SK-N-SH treated with all-trans-retinoic acid at 6 μM for 48 hours (cell line): ENCODE results near the gene CD83.

ENCODE experiments used
- ATAC-seq: fragments of 200-7000 bp; cut with Tn5 transposase; 3 replicates; pipeline ENCODE4 v1.9.1; 2020; ENCODE audit warnings: mild to moderate bottlenecking, moderate library complexity
- ARNTL ChIP-seq: fragments of 450-650 bp; formaldehyde crosslinking; IDR thresholded peaks from 2 replicates; pipeline ENCODE4 v1.5.0; 2020; ENCODE audit warnings: low read depth, mild to moderate bottlenecking, moderate library complexity, borderline replicate concordance
- BACH2 ChIP-seq: fragments of 250-450 bp; sonication (Bioruptor Pico); IDR thresholded peaks from 2 replicates; pipeline ENCODE4 v1.9.0; 2021; ENCODE audit warnings: mild to moderate bottlenecking, borderline replicate concordance
- CSDC2 ChIP-seq: fragments of 250-450 bp; sonication (Bioruptor Pico); IDR thresholded peaks from 2 replicates; pipeline ENCODE4 v1.5.0; 2020; ENCODE audit warnings: mild to moderate bottlenecking, moderate library complexity
- ESRRG ChIP-seq: fragments of 250-450 bp; sonication (Bioruptor Pico); IDR thresholded peaks from 2 replicates; pipeline ENCODE4 v1.6.1; 2021; ENCODE audit warnings: mild to moderate bottlenecking
- GLIS3 ChIP-seq: fragments of 250-450 bp; sonication (Bioruptor Pico); IDR thresholded peaks from 2 replicates; pipeline ENCODE4 v1.5.0; 2020; ENCODE audit warnings: mild to moderate bottlenecking, moderate library complexity
- ISL1 ChIP-seq: fragments of 250-450 bp; sonication (Bioruptor Pico); IDR thresholded peaks from 2 replicates; pipeline ENCODE4 v2.1.2; 2022; ENCODE audit warnings: mild to moderate bottlenecking, moderate library complexity
- OSR1 ChIP-seq: fragments of 250-450 bp; sonication (Bioruptor Pico); IDR thresholded peaks from 2 replicates; pipeline ENCODE4 v1.8.0; 2022; ENCODE audit warnings: moderate library complexity, mild to moderate bottlenecking, inconsistent platforms
- PPARA ChIP-seq: fragments of 250-450 bp; sonication (Bioruptor Pico); IDR thresholded peaks from 2 replicates; pipeline ENCODE4 v1.5.0; 2020; ENCODE audit warnings: mild to moderate bottlenecking, borderline replicate concordance
- RARB ChIP-seq: fragments of 250-450 bp; sonication (Bioruptor Pico); IDR thresholded peaks from 2 replicates; pipeline ENCODE4 v1.8.0; 2021; ENCODE audit warnings: mild to moderate bottlenecking, moderate library complexity
- SNAI2 ChIP-seq: fragments of 250-450 bp; sonication (Bioruptor Pico); IDR thresholded peaks from 2 replicates; pipeline ENCODE4 v1.5.0; 2020; ENCODE audit warnings: mild to moderate bottlenecking, moderate library complexity
- TCF4 ChIP-seq: fragments of 250-450 bp; sonication (Bioruptor Pico); IDR thresholded peaks from 2 replicates; pipeline ENCODE4 v1.8.0; 2021; ENCODE audit warnings: mild to moderate bottlenecking, moderate library complexity, borderline replicate concordance
- TOX ChIP-seq: fragments of 250-450 bp; sonication (Bioruptor Pico); IDR thresholded peaks from 2 replicates; pipeline ENCODE4 v1.8.0; 2021; ENCODE audit warnings: mild to moderate bottlenecking, moderate library complexity, borderline replicate concordance
- ZFP3 ChIP-seq: fragments of 250-450 bp; sonication (Bioruptor Pico); IDR thresholded peaks from 2 replicates; pipeline ENCODE4 v1.5.0; 2020; ENCODE audit warnings: mild to moderate bottlenecking, moderate library complexity
- ZNF565 ChIP-seq: fragments of 450-650 bp; formaldehyde crosslinking; conservative IDR thresholded peaks from 2 replicates; pipeline ENCODE4 v1.5.0; 2020; ENCODE audit warnings: low read depth, mild to moderate bottlenecking, moderate library complexity
- ZNF70 ChIP-seq: fragments of 450-650 bp; formaldehyde crosslinking; IDR thresholded peaks from 2 replicates; pipeline ENCODE4 v1.5.0; 2020; ENCODE audit warnings: mild to moderate bottlenecking, moderate library complexity
- ZNF8 ChIP-seq: fragments of 450-650 bp; formaldehyde crosslinking; IDR thresholded peaks from 2 replicates; pipeline ENCODE4 v1.5.0; 2020; ENCODE audit warnings: mild to moderate bottlenecking, moderate library complexity
- TF ChIP-seq, protein P1 (sequence below): fragments of 250-450 bp; sonication (Bioruptor Pico); IDR thresholded peaks from 2 replicates; pipeline ENCODE4 v1.8.0; 2020; ENCODE audit warnings: mild to moderate bottlenecking, moderate library complexity, borderline replicate concordance
- TF ChIP-seq, protein P2 (sequence below): fragments of 250-450 bp; sonication (Bioruptor Pico); IDR thresholded peaks from 2 replicates; pipeline ENCODE4 v1.8.0; 2021; ENCODE audit warnings: low read depth, mild to moderate bottlenecking, moderate library complexity, borderline replicate concordance
- TF ChIP-seq, protein P3 (sequence below): fragments of 250-450 bp; sonication (Bioruptor Pico); IDR thresholded peaks from 2 replicates; pipeline ENCODE4 v1.5.1; 2020; ENCODE audit warnings: low read depth, mild to moderate bottlenecking, moderate library complexity
- TF ChIP-seq, protein P4 (sequence below): fragments of 250-450 bp; sonication (Bioruptor Pico); IDR thresholded peaks from 2 replicates; pipeline ENCODE4 v1.5.0; 2020; ENCODE audit warnings: mild to moderate bottlenecking, moderate library complexity
- TF ChIP-seq, protein P5 (sequence below): fragments of 250-450 bp; sonication (Bioruptor Pico); IDR thresholded peaks from 2 replicates; pipeline ENCODE4 v1.5.1; 2021; ENCODE audit warnings: mild to moderate bottlenecking, moderate library complexity

Gene CD83

DNA sequence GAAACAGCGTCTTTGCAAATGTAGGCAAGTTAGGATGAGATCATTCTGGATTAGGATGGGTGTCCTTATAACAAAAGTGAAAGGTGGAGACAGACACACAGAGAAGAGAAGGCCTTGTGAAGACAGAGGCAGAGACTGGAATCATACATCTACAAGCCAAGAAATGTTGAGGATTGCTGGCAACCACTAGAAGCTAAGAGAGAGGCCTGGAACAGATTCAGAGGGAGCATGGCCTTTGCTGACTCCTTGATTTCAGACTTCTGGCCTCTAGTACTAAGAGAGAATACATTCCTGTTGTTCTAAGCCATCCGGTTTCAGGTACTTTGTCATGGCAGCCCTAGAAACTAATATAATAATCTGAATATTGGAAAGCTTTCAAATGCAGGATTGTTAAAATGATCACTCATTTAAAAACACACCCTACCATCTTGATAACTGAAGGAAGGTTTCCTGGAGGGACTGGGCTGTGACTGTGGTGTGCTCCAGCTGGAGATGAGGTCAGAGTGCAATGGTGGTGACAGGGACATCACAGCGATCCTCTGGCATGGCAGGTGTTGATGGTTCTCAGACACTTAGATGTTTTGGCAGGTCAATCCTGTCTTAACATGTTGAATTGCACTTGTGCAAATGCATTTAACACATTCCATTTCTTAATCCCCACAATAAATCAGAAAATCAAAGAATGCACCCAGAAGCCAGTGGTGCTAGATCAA lies 25.1 kb downstream of the CD83 start:
- ATAC-seq, result no peak
- TF ChIP-seq, protein P1, sequence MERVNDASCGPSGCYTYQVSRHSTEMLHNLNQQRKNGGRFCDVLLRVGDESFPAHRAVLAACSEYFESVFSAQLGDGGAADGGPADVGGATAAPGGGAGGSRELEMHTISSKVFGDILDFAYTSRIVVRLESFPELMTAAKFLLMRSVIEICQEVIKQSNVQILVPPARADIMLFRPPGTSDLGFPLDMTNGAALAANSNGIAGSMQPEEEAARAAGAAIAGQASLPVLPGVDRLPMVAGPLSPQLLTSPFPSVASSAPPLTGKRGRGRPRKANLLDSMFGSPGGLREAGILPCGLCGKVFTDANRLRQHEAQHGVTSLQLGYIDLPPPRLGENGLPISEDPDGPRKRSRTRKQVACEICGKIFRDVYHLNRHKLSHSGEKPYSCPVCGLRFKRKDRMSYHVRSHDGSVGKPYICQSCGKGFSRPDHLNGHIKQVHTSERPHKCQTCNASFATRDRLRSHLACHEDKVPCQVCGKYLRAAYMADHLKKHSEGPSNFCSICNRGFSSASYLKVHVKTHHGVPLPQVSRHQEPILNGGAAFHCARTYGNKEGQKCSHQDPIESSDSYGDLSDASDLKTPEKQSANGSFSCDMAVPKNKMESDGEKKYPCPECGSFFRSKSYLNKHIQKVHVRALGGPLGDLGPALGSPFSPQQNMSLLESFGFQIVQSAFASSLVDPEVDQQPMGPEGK, result no peak
- TF ChIP-seq RARB (CRISPR knock-in tag), result no peak
- no peak for TF ChIP-seq ZFP3
- TF ChIP-seq PPARA (CRISPR knock-in tag), result no peak
- TF ChIP-seq CSDC2 (CRISPR knock-in tag), result no peak
- TF ChIP-seq ZNF70 (CRISPR knock-in tag), result no peak
- TF ChIP-seq, protein P2, sequence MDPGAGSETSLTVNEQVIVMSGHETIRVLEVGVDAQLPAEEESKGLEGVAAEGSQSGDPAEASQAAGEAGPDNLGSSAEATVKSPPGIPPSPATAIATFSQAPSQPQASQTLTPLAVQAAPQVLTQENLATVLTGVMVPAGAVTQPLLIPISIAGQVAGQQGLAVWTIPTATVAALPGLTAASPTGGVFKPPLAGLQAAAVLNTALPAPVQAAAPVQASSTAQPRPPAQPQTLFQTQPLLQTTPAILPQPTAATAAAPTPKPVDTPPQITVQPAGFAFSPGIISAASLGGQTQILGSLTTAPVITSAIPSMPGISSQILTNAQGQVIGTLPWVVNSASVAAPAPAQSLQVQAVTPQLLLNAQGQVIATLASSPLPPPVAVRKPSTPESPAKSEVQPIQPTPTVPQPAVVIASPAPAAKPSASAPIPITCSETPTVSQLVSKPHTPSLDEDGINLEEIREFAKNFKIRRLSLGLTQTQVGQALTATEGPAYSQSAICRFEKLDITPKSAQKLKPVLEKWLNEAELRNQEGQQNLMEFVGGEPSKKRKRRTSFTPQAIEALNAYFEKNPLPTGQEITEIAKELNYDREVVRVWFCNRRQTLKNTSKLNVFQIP (CRISPR knock-in tag), result no peak
- TF ChIP-seq ESRRG (CRISPR knock-in tag), result no peak
- TF ChIP-seq SNAI2 (CRISPR knock-in tag), result no peak
- no peak for TF ChIP-seq ARNTL (CRISPR knock-in tag)
- TF ChIP-seq GLIS3 (CRISPR knock-in tag), result no peak
- no peak for TF ChIP-seq ISL1 (CRISPR knock-in tag)
- no peak for TF ChIP-seq ZNF8 (CRISPR knock-in tag)
- no peak for TF ChIP-seq ZNF565
- TF ChIP-seq, protein P3, sequence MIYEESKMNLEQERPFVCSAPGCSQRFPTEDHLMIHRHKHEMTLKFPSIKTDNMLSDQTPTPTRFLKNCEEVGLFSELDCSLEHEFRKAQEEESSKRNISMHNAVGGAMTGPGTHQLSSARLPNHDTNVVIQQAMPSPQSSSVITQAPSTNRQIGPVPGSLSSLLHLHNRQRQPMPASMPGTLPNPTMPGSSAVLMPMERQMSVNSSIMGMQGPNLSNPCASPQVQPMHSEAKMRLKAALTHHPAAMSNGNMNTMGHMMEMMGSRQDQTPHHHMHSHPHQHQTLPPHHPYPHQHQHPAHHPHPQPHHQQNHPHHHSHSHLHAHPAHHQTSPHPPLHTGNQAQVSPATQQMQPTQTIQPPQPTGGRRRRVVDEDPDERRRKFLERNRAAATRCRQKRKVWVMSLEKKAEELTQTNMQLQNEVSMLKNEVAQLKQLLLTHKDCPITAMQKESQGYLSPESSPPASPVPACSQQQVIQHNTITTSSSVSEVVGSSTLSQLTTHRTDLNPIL (CRISPR knock-in tag), result no peak

DNA sequence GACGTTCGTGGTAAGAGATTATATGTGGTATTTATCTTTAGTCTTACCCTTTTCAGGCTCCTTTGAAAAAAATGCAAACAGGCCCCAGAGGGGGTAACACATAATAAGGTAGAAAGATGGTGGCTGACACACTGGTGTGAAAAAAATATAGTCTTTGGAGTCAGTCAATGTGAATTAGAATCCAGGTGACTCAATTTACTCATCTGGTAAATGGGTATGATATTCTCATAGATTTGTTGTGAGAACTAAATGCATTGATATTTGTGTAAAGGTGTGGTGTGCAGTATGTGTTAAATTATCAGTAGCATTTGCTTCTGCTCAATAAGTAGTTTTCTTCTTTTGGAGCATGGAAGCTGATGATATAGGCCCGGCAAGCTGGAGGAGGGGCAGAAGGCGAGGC lies 25.7 kb downstream of the CD83 start:
- TF ChIP-seq CSDC2 (CRISPR knock-in tag), result no peak
- TF ChIP-seq, protein P1, result no peak
- TF ChIP-seq, protein P4, sequence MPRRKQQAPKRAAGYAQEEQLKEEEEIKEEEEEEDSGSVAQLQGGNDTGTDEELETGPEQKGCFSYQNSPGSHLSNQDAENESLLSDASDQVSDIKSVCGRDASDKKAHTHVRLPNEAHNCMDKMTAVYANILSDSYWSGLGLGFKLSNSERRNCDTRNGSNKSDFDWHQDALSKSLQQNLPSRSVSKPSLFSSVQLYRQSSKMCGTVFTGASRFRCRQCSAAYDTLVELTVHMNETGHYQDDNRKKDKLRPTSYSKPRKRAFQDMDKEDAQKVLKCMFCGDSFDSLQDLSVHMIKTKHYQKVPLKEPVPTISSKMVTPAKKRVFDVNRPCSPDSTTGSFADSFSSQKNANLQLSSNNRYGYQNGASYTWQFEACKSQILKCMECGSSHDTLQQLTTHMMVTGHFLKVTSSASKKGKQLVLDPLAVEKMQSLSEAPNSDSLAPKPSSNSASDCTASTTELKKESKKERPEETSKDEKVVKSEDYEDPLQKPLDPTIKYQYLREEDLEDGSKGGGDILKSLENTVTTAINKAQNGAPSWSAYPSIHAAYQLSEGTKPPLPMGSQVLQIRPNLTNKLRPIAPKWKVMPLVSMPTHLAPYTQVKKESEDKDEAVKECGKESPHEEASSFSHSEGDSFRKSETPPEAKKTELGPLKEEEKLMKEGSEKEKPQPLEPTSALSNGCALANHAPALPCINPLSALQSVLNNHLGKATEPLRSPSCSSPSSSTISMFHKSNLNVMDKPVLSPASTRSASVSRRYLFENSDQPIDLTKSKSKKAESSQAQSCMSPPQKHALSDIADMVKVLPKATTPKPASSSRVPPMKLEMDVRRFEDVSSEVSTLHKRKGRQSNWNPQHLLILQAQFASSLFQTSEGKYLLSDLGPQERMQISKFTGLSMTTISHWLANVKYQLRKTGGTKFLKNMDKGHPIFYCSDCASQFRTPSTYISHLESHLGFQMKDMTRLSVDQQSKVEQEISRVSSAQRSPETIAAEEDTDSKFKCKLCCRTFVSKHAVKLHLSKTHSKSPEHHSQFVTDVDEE (CRISPR knock-in tag), result no peak
- TF ChIP-seq, protein P5, sequence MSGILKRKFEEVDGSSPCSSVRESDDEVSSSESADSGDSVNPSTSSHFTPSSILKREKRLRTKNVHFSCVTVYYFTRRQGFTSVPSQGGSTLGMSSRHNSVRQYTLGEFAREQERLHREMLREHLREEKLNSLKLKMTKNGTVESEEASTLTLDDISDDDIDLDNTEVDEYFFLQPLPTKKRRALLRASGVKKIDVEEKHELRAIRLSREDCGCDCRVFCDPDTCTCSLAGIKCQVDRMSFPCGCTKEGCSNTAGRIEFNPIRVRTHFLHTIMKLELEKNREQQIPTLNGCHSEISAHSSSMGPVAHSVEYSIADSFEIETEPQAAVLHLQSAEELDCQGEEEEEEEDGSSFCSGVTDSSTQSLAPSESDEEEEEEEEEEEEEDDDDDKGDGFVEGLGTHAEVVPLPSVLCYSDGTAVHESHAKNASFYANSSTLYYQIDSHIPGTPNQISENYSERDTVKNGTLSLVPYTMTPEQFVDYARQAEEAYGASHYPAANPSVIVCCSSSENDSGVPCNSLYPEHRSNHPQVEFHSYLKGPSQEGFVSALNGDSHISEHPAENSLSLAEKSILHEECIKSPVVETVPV (CRISPR knock-in tag), result no peak
- TF ChIP-seq BACH2 (CRISPR knock-in tag), result no peak
- TF ChIP-seq OSR1, result no peak
- no peak for TF ChIP-seq ZNF565
- TF ChIP-seq, all 23 proteins: peak for 0
- ATAC-seq, result no peak

DNA sequence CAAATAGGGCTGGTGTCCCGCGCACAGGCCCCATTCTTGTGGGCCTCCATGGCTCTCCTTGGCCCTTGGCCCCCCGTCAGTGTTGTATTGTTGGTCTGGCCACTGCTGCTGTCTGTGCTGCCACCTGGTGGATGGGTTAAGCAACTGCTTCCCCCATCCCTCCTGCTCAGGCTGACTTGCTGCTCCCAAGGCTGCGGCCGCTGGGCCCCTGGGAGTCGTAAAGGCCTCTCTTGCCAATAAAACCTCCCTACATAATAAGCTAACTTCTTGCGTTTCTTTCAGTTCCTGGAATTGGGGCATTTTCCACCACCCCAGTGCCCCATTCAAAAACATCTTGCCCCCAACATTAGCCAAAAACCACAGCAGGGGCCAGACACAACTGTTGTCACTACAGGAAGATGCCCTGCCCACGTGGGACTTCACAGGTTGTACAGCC lies 27.1 kb downstream of the CD83 start:
- peak; percentile 98 for ATAC-seq
- no peak for TF ChIP-seq BACH2 (CRISPR knock-in tag)
- TF ChIP-seq SNAI2 (CRISPR knock-in tag), result no peak
- TF ChIP-seq TCF4 (CRISPR knock-in tag), result no peak
- TF ChIP-seq ZNF565, result no peak
- TF ChIP-seq ZNF70 (CRISPR knock-in tag), result no peak
- no peak for TF ChIP-seq ISL1 (CRISPR knock-in tag)
- no peak for TF ChIP-seq ARNTL (CRISPR knock-in tag)
- TF ChIP-seq, protein P2 (CRISPR knock-in tag), result no peak
- no peak for TF ChIP-seq ZFP3
- TF ChIP-seq TOX (CRISPR knock-in tag), result no peak
- no peak for TF ChIP-seq CSDC2 (CRISPR knock-in tag)
- TF ChIP-seq PPARA (CRISPR knock-in tag), result no peak
- TF ChIP-seq, protein P1, result no peak
- TF ChIP-seq, all 23 proteins: peak for 0
